IMR-90 (cell line): ENCODE measurements around the gene CXCL16. TPM values are rescaled to one million over a fixed set of nuclear protein-coding genes. Genes with fewer than 3 reads are reported as not detected.

Experiments
- ATAC-seq: fragments of 200-7000 bp; cut with Tn5 transposase; 2 replicates; pipeline ENCODE4 v1.9.1; 2020; ENCODE audit warnings: low read depth, mild to moderate bottlenecking, moderate library complexity
- BruUV-seq: library from RNA; stranded (reverse); fragments of 400-500 nt; replicated peaks from 2 replicates; lab custom pipeline; 2021; lab: Mats Ljungman, UMichigan
- CTCF ChIA-PET: fragments of 300-600 bp; formaldehyde crosslinking; extraction: SDS; loops from one replicate; lab custom pipeline; 2021; ENCODE audit warnings: antibody characterized with exemption; lab: Yijun Ruan, JAX
- POLR2A ChIA-PET: fragments of 300-600 bp; sonication (Branson Sonifier 250); formaldehyde crosslinking; loops from one replicate; lab custom pipeline; 2022; ENCODE audit warnings: antibody characterized with exemption; ENCODE audit not compliant: unreplicated experiment; lab: Charles Lee
- DNase-seq: peaks from one replicate; pipeline ENCODE4 v3.0.0; 2013
- H2AFZ ChIP-seq: replicated peaks from 2 replicates; pipeline ENCODE3; 2013; ENCODE audit warnings: low read length, mild to moderate bottlenecking; ENCODE audit not compliant: poor library complexity
- H2AK5ac ChIP-seq: 2 replicates; pipeline ENCODE4 v1.6.1; 2013; ENCODE audit warnings: low read depth, low read length, inconsistent platforms
- H2AK9ac ChIP-seq: replicated peaks from 2 replicates; pipeline ENCODE3; 2013; ENCODE audit warnings: mild to moderate bottlenecking, low read depth, low read length, moderate library complexity; ENCODE audit not compliant: poor library complexity
- H2BK120ac ChIP-seq: 2 replicates; pipeline ENCODE4 v1.6.1; 2013; ENCODE audit warnings: low read depth, low read length, inconsistent platforms
- H2BK15ac ChIP-seq: 3 replicates; pipeline ENCODE4 v1.6.1; 2013; ENCODE audit warnings: low read depth, low read length, inconsistent platforms
- H2BK20ac ChIP-seq: 2 replicates; pipeline ENCODE4 v1.6.1; 2013; ENCODE audit warnings: low read depth, mild to moderate bottlenecking, inconsistent platforms, low read length, moderate library complexity
- H2BK5ac ChIP-seq: 2 replicates; pipeline ENCODE4 v1.6.1; 2013; ENCODE audit warnings: mild to moderate bottlenecking, low read depth, low read length, inconsistent platforms; ENCODE audit not compliant: poor library complexity, severe bottlenecking
- H3K14ac ChIP-seq: replicated peaks from 2 replicates; pipeline ENCODE4 v1.6.1; 2013; ENCODE audit warnings: low read depth, low read length, inconsistent platforms
- H3K18ac ChIP-seq: 2 replicates; pipeline ENCODE4 v1.6.1; 2013; ENCODE audit warnings: low read depth, low read length, control low read depth
- H3K23ac ChIP-seq: 2 replicates; pipeline ENCODE4 v1.6.1; 2013; ENCODE audit warnings: low read depth, low read length, inconsistent platforms
- H3K27ac ChIP-seq: 2 replicates; pipeline ENCODE4 v1.5.1; 2013; ENCODE audit warnings: mild to moderate bottlenecking, control low read depth, low read length; ENCODE audit not compliant: insufficient read depth
- H3K27me3 ChIP-seq: 2 replicates; pipeline ENCODE4 v1.6.1; 2013; ENCODE audit warnings: low read length; ENCODE audit not compliant: control insufficient read depth, insufficient read depth
- H3K36me3 ChIP-seq: 2 replicates; pipeline ENCODE4 v1.6.1; 2013; ENCODE audit warnings: low read length, mixed read lengths; ENCODE audit not compliant: control insufficient read depth, insufficient read depth
- H3K4ac ChIP-seq: 2 replicates; pipeline ENCODE4 v1.6.1; 2013; ENCODE audit warnings: low read depth, low read length, inconsistent platforms
- H3K4me1 ChIP-seq: 2 replicates; pipeline ENCODE4 v1.6.1; 2013; ENCODE audit warnings: low read length, mixed read lengths; ENCODE audit not compliant: control insufficient read depth, insufficient read depth
- H3K4me2 ChIP-seq: 2 replicates; pipeline ENCODE4 v1.6.1; 2013; ENCODE audit warnings: low read depth, mild to moderate bottlenecking, control low read depth, low read length, moderate library complexity
- H3K4me3 ChIP-seq: 2 replicates; pipeline ENCODE4 v1.5.1; 2013; ENCODE audit warnings: low read depth, mild to moderate bottlenecking, control low read depth, low read length, moderate library complexity; ENCODE audit not compliant: insufficient read depth
- H3K56ac ChIP-seq: 2 replicates; pipeline ENCODE4 v1.6.1; 2013; ENCODE audit warnings: low read length, inconsistent platforms; ENCODE audit not compliant: insufficient read depth; ENCODE audit errors: extremely low read depth
- H3K79me1 ChIP-seq, 2 experiments: 2 replicates each; pipeline ENCODE4 v1.6.1; 2013; ENCODE audit warnings: low read length in 2 of 2, inconsistent platforms in 1 of 2, low read depth in 1 of 2
- H3K9ac ChIP-seq: 2 replicates; pipeline ENCODE4 v1.6.1; 2013; ENCODE audit warnings: low read depth, low read length, control low read depth
- H3K9me1 ChIP-seq: 2 replicates; pipeline ENCODE4 v1.6.1; 2013; ENCODE audit warnings: low read length, inconsistent platforms; ENCODE audit not compliant: insufficient read depth
- H3K9me3 ChIP-seq: 2 replicates; pipeline ENCODE4 v1.6.1; 2013; ENCODE audit warnings: low read length; ENCODE audit not compliant: control insufficient read depth, insufficient read depth
- H4K20me1 ChIP-seq: 2 replicates; pipeline ENCODE4 v1.6.1; 2013; ENCODE audit warnings: low read length, inconsistent platforms; ENCODE audit not compliant: insufficient read depth
- H4K5ac ChIP-seq: 2 replicates; pipeline ENCODE4 v1.6.1; 2013; ENCODE audit warnings: mild to moderate bottlenecking, low read depth, low read length, control low read depth
- H4K8ac ChIP-seq, 2 experiments: 2 replicates each; pipeline ENCODE4 v1.6.1; 2013; ENCODE audit warnings: low read depth in 2 of 2, low read length in 2 of 2, control low read depth in 1 of 2, inconsistent platforms in 1 of 2
- H4K91ac ChIP-seq: 2 replicates; pipeline ENCODE4 v1.6.1; 2013; ENCODE audit warnings: low read depth, low read length, inconsistent platforms; ENCODE audit not compliant: insufficient read depth
- BHLHE40 ChIP-seq: fragments of 150-350 bp; IDR thresholded peaks from 2 replicates; pipeline ENCODE4 v1.6.1; 2016; ENCODE audit warnings: mild to moderate bottlenecking, low read depth, low read length
- CEBPB ChIP-seq: IDR thresholded peaks from 2 replicates; pipeline ENCODE4 v1.6.1; 2012; ENCODE audit warnings: low read depth, low read length, improper control_type of control experiment
- CHD1 ChIP-seq: IDR thresholded peaks from 2 replicates; pipeline ENCODE4 v1.6.1; 2012; ENCODE audit warnings: low read depth, low read length, improper control_type of control experiment
- ELK1 ChIP-seq: fragments of 150-350 bp; IDR thresholded peaks from 2 replicates; pipeline ENCODE4 v1.6.1; 2016; ENCODE audit warnings: low read depth, mild to moderate bottlenecking, low read length, moderate library complexity, borderline replicate concordance
- FOS ChIP-seq: fragments of 150-350 bp; IDR thresholded peaks from 2 replicates; pipeline ENCODE4 v1.6.1; 2016; ENCODE audit warnings: low read depth, low read length
- MAFK ChIP-seq: IDR thresholded peaks from 2 replicates; pipeline ENCODE4 v1.6.1; 2012; ENCODE audit warnings: low read depth, low read length, improper control_type of control experiment
- MAZ ChIP-seq: IDR thresholded peaks from 2 replicates; pipeline ENCODE4 v1.6.1; 2012; ENCODE audit warnings: low read depth, mild to moderate bottlenecking, low read length, improper control_type of control experiment, moderate library complexity, borderline replicate concordance
- MXI1 ChIP-seq: IDR thresholded peaks from 2 replicates; pipeline ENCODE4 v1.6.1; 2012; ENCODE audit warnings: low read depth, mild to moderate bottlenecking, low read length, moderate library complexity, borderline replicate concordance
- NFE2L2 ChIP-seq: fragments of 150-350 bp; IDR thresholded peaks from 2 replicates; pipeline ENCODE4 v1.6.1; 2016; ENCODE audit warnings: low read depth, mild to moderate bottlenecking, low read length
- POLR2A ChIP-seq: IDR thresholded peaks from 2 replicates; pipeline ENCODE4 v1.6.1; 2012; ENCODE audit warnings: mild to moderate bottlenecking, low read depth, low read length
- RAD21 ChIP-seq: IDR thresholded peaks from 2 replicates; pipeline ENCODE4 v1.6.1; 2012; ENCODE audit warnings: low read length, improper control_type of control experiment
- RCOR1 ChIP-seq: IDR thresholded peaks from 2 replicates; pipeline ENCODE4 v1.6.1; 2012; ENCODE audit warnings: mild to moderate bottlenecking, low read length, improper control_type of control experiment; ENCODE audit not compliant: insufficient replicate concordance
- RFX5 ChIP-seq: IDR thresholded peaks from 2 replicates; pipeline ENCODE4 v1.8.0; 2012; ENCODE audit warnings: low read depth, mild to moderate bottlenecking, low read length, moderate library complexity
- SMC3 ChIP-seq: fragments of 150-350 bp; IDR thresholded peaks from 2 replicates; pipeline ENCODE4 v1.6.1; 2016; ENCODE audit warnings: low read depth, mild to moderate bottlenecking, antibody characterized with exemption, low read length, moderate library complexity
- USF2 ChIP-seq: fragments of 150-350 bp; IDR thresholded peaks from 2 replicates; pipeline ENCODE4 v1.6.1; 2017; ENCODE audit warnings: mild to moderate bottlenecking, antibody characterized with exemption, low read length, low read depth
- WGBS, 2 experiments: methylation state at CpG; one replicate each; pipeline versions ENCODE4 v1.1.5 to v1.1.7; 2013; ENCODE audit warnings: missing lambda C conversion rate in 2 of 2; ENCODE audit not compliant: insufficient read length in 1 of 2; ENCODE audit errors: extremely low coverage in 2 of 2; 5-methylcytosine and 5-hydroxymethylcytosine counted together
- dilution Hi-C: fragments of 300-500 bp; cut with HindIII; formaldehyde crosslinking; loops from one replicate; pipeline ENCODE4 v1.14.3; 2018; ENCODE audit warnings: low sequenced_read_pairs; ENCODE audit not compliant: unreplicated experiment
- in situ Hi-C: fragments of 300-500 bp; cut with MboI; formaldehyde crosslinking; loops from 3 replicates; pipeline ENCODE4 v1.14.3; 2019; ENCODE audit warnings: low sequenced_read_pairs, inconsistent platforms, mixed read lengths
- intact Hi-C: fragments of 100-400 bp; cut with micrococcal nuclease; formaldehyde crosslinking; loops from 2 replicates; pipeline ENCODE4 v1.10.0; 2022
- polyA plus RNA-seq, 3 experiments: library from polyadenylated mRNA; depleted of rRNA; stranded (reverse); fragments of >200 nt; gene quantifications; 2 replicates each; pipeline ENCODE4 v1.2.3, GENCODE V29; 2012; ENCODE audit warnings: low replicate concordance in 1 of 3
- total RNA-seq: library from RNA; depleted of rRNA; stranded (reverse); fragments of >200 nt; gene quantifications from 2 replicates; pipeline ENCODE4 v1.2.3, GENCODE V29; 2012
- TF ChIP-seq, protein P1 (sequence below): conservative IDR thresholded peaks from 2 replicates; pipeline ENCODE4 v1.5.1; 2012; ENCODE audit warnings: mild to moderate bottlenecking, low read depth, low read length, improper control_type of control experiment

The CXCL16 gene
- total and polyA plus RNA-seq, 2 of the 4 experiments (the other 2 are of a cell fraction) = 0.36 to 1.6 TPM

- H3K79me1 ChIP-seq = no peaks in the 10 kb centered on the region
- ATAC-seq (no peak; the same call in 1 of the 2 replicates), DNase-seq (no peak)
- H3K4ac ChIP-seq = no peak overlapping the region
- ChIA-PET CTCF (no interaction called here), POLR2A (no interaction called here)
- H3K9ac ChIP-seq = no peak overlapping the region
- no peak overlapping the region for H3K4me3 ChIP-seq
- no peak overlapping the region for H2BK5ac ChIP-seq
- H4K5ac ChIP-seq = no peak overlapping the region
- no peak overlapping the region for H3K23ac ChIP-seq
- no peak overlapping the region for H4K91ac ChIP-seq
- H3K4me1 ChIP-seq = no peaks in the 10 kb centered on the region
- no peak overlapping the region for H2AFZ ChIP-seq
- no peak overlapping the region for H2BK20ac ChIP-seq
- dilution Hi-C loops = no loop called here
- no peaks in the 10 kb centered on the region for H3K9me1 ChIP-seq
- no peak overlapping the region for H2BK15ac ChIP-seq
- no peaks in the 10 kb centered on the region for H3K9me3 ChIP-seq
- in situ Hi-C loops = no loop called here
- H2AK5ac ChIP-seq = no peak overlapping the region
- no CpG with 5 or more reads among the region's 3 CpGs for WGBS, 2 experiments
- TF ChIP-seq RCOR1 = no peak
- no peak for TF ChIP-seq BHLHE40
- TF ChIP-seq CHD1 = no peak
- no peak for TF ChIP-seq USF2
- TF ChIP-seq MXI1 = no peak
- TF ChIP-seq, protein P1, sequence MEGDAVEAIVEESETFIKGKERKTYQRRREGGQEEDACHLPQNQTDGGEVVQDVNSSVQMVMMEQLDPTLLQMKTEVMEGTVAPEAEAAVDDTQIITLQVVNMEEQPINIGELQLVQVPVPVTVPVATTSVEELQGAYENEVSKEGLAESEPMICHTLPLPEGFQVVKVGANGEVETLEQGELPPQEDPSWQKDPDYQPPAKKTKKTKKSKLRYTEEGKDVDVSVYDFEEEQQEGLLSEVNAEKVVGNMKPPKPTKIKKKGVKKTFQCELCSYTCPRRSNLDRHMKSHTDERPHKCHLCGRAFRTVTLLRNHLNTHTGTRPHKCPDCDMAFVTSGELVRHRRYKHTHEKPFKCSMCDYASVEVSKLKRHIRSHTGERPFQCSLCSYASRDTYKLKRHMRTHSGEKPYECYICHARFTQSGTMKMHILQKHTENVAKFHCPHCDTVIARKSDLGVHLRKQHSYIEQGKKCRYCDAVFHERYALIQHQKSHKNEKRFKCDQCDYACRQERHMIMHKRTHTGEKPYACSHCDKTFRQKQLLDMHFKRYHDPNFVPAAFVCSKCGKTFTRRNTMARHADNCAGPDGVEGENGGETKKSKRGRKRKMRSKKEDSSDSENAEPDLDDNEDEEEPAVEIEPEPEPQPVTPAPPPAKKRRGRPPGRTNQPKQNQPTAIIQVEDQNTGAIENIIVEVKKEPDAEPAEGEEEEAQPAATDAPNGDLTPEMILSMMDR = no peak
- TF ChIP-seq FOS = no peak
- TF ChIP-seq MAZ = no peak
- TF ChIP-seq CEBPB = no peak
- no peak for TF ChIP-seq MAFK
- TF ChIP-seq NFE2L2 = no peak
- TF ChIP-seq SMC3 = no peak
- TF ChIP-seq RAD21 = no peak
- no peak for TF ChIP-seq ELK1
- TF ChIP-seq RFX5 = no peak
- TF ChIP-seq POLR2A = no peak
- no peak overlapping the region for H2AK9ac ChIP-seq
- no peak overlapping the region for H3K4me2 ChIP-seq
- BruUV-seq = no TSS peak
- peaks cover 12% of the 10 kb centered on the region for H3K27me3 ChIP-seq
- no peak overlapping the region for H3K56ac ChIP-seq
- no peak overlapping the region for H3K27ac ChIP-seq
- no peaks in the 10 kb centered on the region for H4K20me1 ChIP-seq
- no peak overlapping the region for H2BK120ac ChIP-seq
- no peak overlapping the region for H3K18ac ChIP-seq
- no peak overlapping the region for H3K14ac ChIP-seq
- H3K36me3 ChIP-seq = no peaks in the 10 kb centered on the region
- H4K8ac ChIP-seq = no peak overlapping the region
- intact Hi-C loops = no loop called here
Measured at GRCh38 chr17:4766201-4766600, 26.5 kb upstream of the CXCL16 start.
